ENCODE results near the gene TBC1D4. TPM values are rescaled to one million over a fixed set of nuclear protein-coding genes. Genes with fewer than 3 reads are reported as not detected.
A peak's percentile ranks its signal among the peaks of the same experiment; 100 is the strongest.

TBC1D4 gene
- total and polyA plus RNA-seq, 10 of the 15 experiments (the other 5 are each of a cell fraction or from before 2014, with no cell fraction given) = 11.0 to 38.6 (median 25.5) TPM

- CTCF ChIA-PET = interaction anchor here (1.0 kb wide), 2 partner anchors 12 to 18 kb away, joined by 4 to 5 read pairs; no protein-coding TSS in a partner anchor
- DNase-seq (ENCODE audit: low read depth, low spot score) (no peak), ATAC-seq (peak; percentile 61), FAIRE-seq (no peak)
- H2AFZ ChIP-seq (ENCODE audit: control insufficient read depth, low read depth, low read length) = 0 out of 2 replicates have a peak overlapping the region, but pooled peaks have one; percentile 8
- in situ Hi-C loops (cut with MboI) = no loop called here
- no peak overlapping the region for H3K4me3 ChIP-seq
- no peak overlapping the region for H3K9ac ChIP-seq (ENCODE audit: control insufficient read depth, insufficient read depth, low read length)
- SMC1A ChIA-PET (ENCODE audit: uncharacterized antibody, unreplicated experiment) = interaction anchor here (0.6 to 0.9 kb wide), 3 partner anchors 12 to 18 kb away, joined by 3 to 6 read pairs (median 3); no protein-coding TSS in a partner anchor
- no peaks in the 10 kb centered on the region for H4K20me1 ChIP-seq (ENCODE audit: control insufficient read depth, insufficient read depth)
- H3K79me2 ChIP-seq (ENCODE audit: control insufficient read depth, insufficient read depth, low read length) = peaks cover 5% of the 10 kb centered on the region
- intact Hi-C loops (cut with micrococcal nuclease; ENCODE audit: unreplicated experiment) = no loop called here
- no peak overlapping the region; the same call in 1 of the 2 replicates for H3K27ac ChIP-seq (ENCODE audit: control insufficient read depth, insufficient read depth)
- 86% methylated on average over 9 of the region's 9 CpGs for WGBS (ENCODE audit: insufficient coverage, insufficient replicate concordance, low lambda C conversion rate, missing lambda C conversion rate)
- H3K4me1 ChIP-seq (ENCODE audit: control insufficient read depth, insufficient read depth, low read length) = peaks cover 4% of the 10 kb centered on the region; the same call in 1 of the 2 replicates
- RAD21 ChIA-PET (ENCODE audit: unreplicated experiment) = interaction anchor here (2.2 kb wide), 1 partner anchor 16 kb away, joined by 6 read pairs; no protein-coding TSS in a partner anchor
- H3K36me3 ChIP-seq (ENCODE audit: control insufficient read depth in 2 of 2, insufficient read depth in 2 of 2, low read length in 1 of 2) = no peaks in the 10 kb centered on the region
- no peaks in the 10 kb centered on the region for H3K27me3 ChIP-seq (replicated peaks in 1 of 2; ENCODE audit: control insufficient read depth in 2 of 2, insufficient read depth in 2 of 2, low read length in 1 of 2)
- no peak overlapping the region for H3K4me2 ChIP-seq (ENCODE audit: control insufficient read depth, insufficient read depth)
- no peaks in the 10 kb centered on the region for H3K9me3 ChIP-seq (replicated peaks; ENCODE audit: control insufficient read depth, insufficient read depth, low read length)
- POLR2A ChIA-PET = no interaction called here
- no TSS peak for BruUV-seq (replicated peaks)
- TF ChIP-seq CTCF (IDR thresholded peaks at IDR 0.05 in 2 of 3, conservative IDR thresholded peaks at IDR 0.05 in 1 of 3; ENCODE audit: control insufficient read depth in 2 of 3, extremely low read depth in 1 of 3, insufficient read depth in 1 of 3, low read depth in 3 of 3, low read length in 3 of 3) (no peak), TARDBP (IDR thresholded peaks at IDR 0.05; ENCODE audit: borderline replicate concordance) (no peak), MLLT1 (IDR thresholded peaks at IDR 0.05) (peak; percentile 26; the same call in 1 of the 2 replicates), BCLAF1 (IDR thresholded peaks at IDR 0.05) (no peak), NFXL1 (IDR thresholded peaks at IDR 0.05; ENCODE audit: borderline replicate concordance) (no peak), HCFC1 (IDR thresholded peaks at IDR 0.05; ENCODE audit: low read length) (no peak)
Observed at GRCh38 chr13:75384879-75385707, 96.9 kb downstream of the TBC1D4 start.

Measured in GM12878 (cell line).